HCT116 (cell line): ENCODE data around the gene ERAP2. TPM values are rescaled to one million over a fixed set of nuclear protein-coding genes. Genes with fewer than 3 reads are reported as not detected.

Experiments used
- ATAC-seq: fragments of 200-7000 bp; cut with Tn5 transposase; 2 replicates; pipeline ENCODE4 v1.9.1; 2020; ENCODE audit warnings: mild to moderate bottlenecking, moderate library complexity
- BruUV-seq: library from RNA; stranded (reverse); fragments of 400-500 nt; replicated peaks from 2 replicates; lab custom pipeline; 2021; lab: Mats Ljungman, UMichigan
- CTCF ChIA-PET: fragments of 300-600 bp; sonication (Branson Sonifier 250); formaldehyde crosslinking; loops from one replicate; lab custom pipeline; 2021; ENCODE audit warnings: antibody characterized with exemption; lab: Charles Lee
- POLR2A ChIA-PET: fragments of 300-600, 350-600 bp; sonication (Branson Sonifier 250); formaldehyde crosslinking; loops from one replicate; lab custom pipeline; 2021; ENCODE audit warnings: antibody characterized with exemption; lab: Charles Lee
- RAD21 ChIA-PET, 2 experiments: fragments of 300-600 bp; sonication (Branson Sonifier 250); formaldehyde crosslinking; loops; one replicate each; lab custom pipeline; 2023; ENCODE audit warnings: low total read pairs in 2 of 2; ENCODE audit not compliant: uncharacterized antibody in 2 of 2, unreplicated experiment in 2 of 2, low non-redundant PET in 1 of 2; lab: Charles Lee
- DNase-seq: peaks from one replicate; pipeline ENCODE4 v3.0.0-alpha.2; 2010; ENCODE audit warnings: low read depth, low spot score
- H2AFZ ChIP-seq: fragments of 200-600 bp; shearing (Covaris generic), sonication (generic); 2 replicates; pipeline ENCODE4 v1.6.1; 2017; ENCODE audit warnings: low read depth, mixed run types, mixed read lengths, antibody characterized with exemption, low read length; ENCODE audit not compliant: poor library complexity, severe bottlenecking
- H3K27ac ChIP-seq: 2 replicates; pipeline ENCODE4 v1.5.1; 2012; ENCODE audit warnings: low read depth, low read length
- H3K27me3 ChIP-seq: fragments of 200-600 bp; sonication (generic); 2 replicates; pipeline ENCODE4 v1.6.1; 2016; ENCODE audit warnings: mixed run types, low read length, mixed read lengths; ENCODE audit not compliant: insufficient read depth
- H3K36me3 ChIP-seq, 2 experiments: fragments of 200-500 bp in 1 of 2; fragments of 200-600 bp in 1 of 2; sonication (Bioruptor generic) in 1 of 2; sonication (generic) in 1 of 2; 2 replicates each; pipeline versions ENCODE4 v1.5.1 to v1.6.1; 2014 to 2016; ENCODE audit warnings: low read length in 2 of 2, inconsistent platforms in 1 of 2, mixed read lengths in 1 of 2, mixed run types in 1 of 2; ENCODE audit not compliant: insufficient read depth in 2 of 2, control insufficient read depth in 1 of 2
- H3K4me1 ChIP-seq, 2 experiments: fragments of 200-600 bp in 1 of 2; sonication (generic) in 1 of 2; 2 replicates each; pipeline versions ENCODE4 v1.5.1 to v1.6.1; 2012 to 2017; ENCODE audit warnings: low read length in 2 of 2, inconsistent platforms in 1 of 2, mild to moderate bottlenecking in 1 of 2, mixed read lengths in 1 of 2, mixed run types in 1 of 2, moderate library complexity in 1 of 2; ENCODE audit not compliant: insufficient read depth in 2 of 2, control insufficient read depth in 1 of 2
- H3K4me2 ChIP-seq: fragments of 200-600 bp; sonication (generic); 2 replicates; pipeline ENCODE4 v1.6.1; 2017; ENCODE audit warnings: mixed run types, low read length, mixed read lengths
- H3K4me3 ChIP-seq, 2 experiments: fragments of 200-600 bp in 1 of 2; sonication (generic) in 1 of 2; replicated peaks in 1 of 2; 2 replicates each; pipeline ENCODE4 v1.5.1; 2011 to 2016; ENCODE audit warnings: low read length in 2 of 2, control low read depth in 1 of 2, low read depth in 1 of 2, mild to moderate bottlenecking in 1 of 2, mixed read lengths in 1 of 2, mixed run types in 1 of 2
- H3K79me2 ChIP-seq: fragments of 200-600 bp; sonication (generic); 2 replicates; pipeline ENCODE4 v1.6.1; 2017; ENCODE audit warnings: mild to moderate bottlenecking, mixed run types, low read length, moderate library complexity, mixed read lengths; ENCODE audit not compliant: insufficient read depth
- H3K9ac ChIP-seq: fragments of 200-600 bp; sonication (generic); 2 replicates; pipeline ENCODE4 v1.6.1; 2016; ENCODE audit warnings: low read length, mixed read lengths
- H3K9me2 ChIP-seq: fragments of 200-600 bp; sonication (generic), shearing (Covaris generic); 2 replicates; pipeline ENCODE4 v1.6.1; 2017; ENCODE audit warnings: mixed run types, mild to moderate bottlenecking, moderate library complexity; ENCODE audit not compliant: insufficient read depth
- H3K9me3 ChIP-seq, 2 experiments: fragments of 200-500 bp in 1 of 2; fragments of 200-600 bp in 1 of 2; sonication (Bioruptor generic) in 1 of 2; sonication (generic) in 1 of 2; 2 replicates each; pipeline ENCODE4 v1.6.1; 2014 to 2017; ENCODE audit warnings: low read length in 2 of 2, mixed read lengths in 2 of 2, inconsistent platforms in 1 of 2, low read depth in 1 of 2, mild to moderate bottlenecking in 1 of 2, mixed run types in 1 of 2, moderate library complexity in 1 of 2; ENCODE audit not compliant: control insufficient read depth in 1 of 2, insufficient read depth in 1 of 2
- H4K20me1 ChIP-seq: fragments of 200-600 bp; sonication (generic), shearing (Covaris generic); 2 replicates; pipeline ENCODE4 v1.6.1; 2017; ENCODE audit warnings: mixed run types, mild to moderate bottlenecking, moderate library complexity; ENCODE audit not compliant: insufficient read depth
- CEBPB ChIP-seq: IDR thresholded peaks from 2 replicates; pipeline ENCODE4 v1.6.1; 2012; ENCODE audit warnings: low read depth
- EGR1 ChIP-seq: IDR thresholded peaks from 2 replicates; pipeline ENCODE4 v1.6.1; 2012; ENCODE audit warnings: low read depth
- ELF1 ChIP-seq: IDR thresholded peaks from 2 replicates; pipeline ENCODE4 v1.6.1; 2012; ENCODE audit warnings: low read depth, borderline replicate concordance
- EZH2 ChIP-seq: fragments of 200-600 bp; sonication (generic); IDR thresholded peaks from 2 replicates; pipeline ENCODE4 v1.6.1; 2017; ENCODE audit warnings: antibody characterized with exemption, mixed run types
- POLR2A ChIP-seq: IDR thresholded peaks from 2 replicates; pipeline ENCODE4 v1.7.0; 2011; ENCODE audit warnings: borderline replicate concordance; ENCODE audit not compliant: insufficient read depth, insufficient read length; ENCODE audit errors: extremely low read depth
- POLR2AphosphoS5 ChIP-seq: IDR thresholded peaks from 2 replicates; pipeline ENCODE4 v1.6.1; 2011; ENCODE audit warnings: mild to moderate bottlenecking, low read depth, low read length, moderate library complexity
- RAD21 ChIP-seq: IDR thresholded peaks from 2 replicates; pipeline ENCODE4 v1.6.1; 2012; ENCODE audit warnings: low read depth, mild to moderate bottlenecking
- SIN3A ChIP-seq: IDR thresholded peaks from 2 replicates; pipeline ENCODE4 v1.6.1; 2012; ENCODE audit warnings: low read depth
- SP1 ChIP-seq: IDR thresholded peaks from 2 replicates; pipeline ENCODE4 v1.6.1; 2012; ENCODE audit warnings: low read depth
- SRF ChIP-seq: IDR thresholded peaks from 2 replicates; pipeline ENCODE4 v1.6.1; 2012; ENCODE audit warnings: low read depth
- TCF7L2 ChIP-seq: IDR thresholded peaks from 2 replicates; pipeline ENCODE4 v1.7.0; 2011; ENCODE audit warnings: borderline replicate concordance, inconsistent platforms; ENCODE audit not compliant: insufficient read depth, insufficient read length; ENCODE audit errors: extremely low read depth
- YY1 ChIP-seq: IDR thresholded peaks from 2 replicates; pipeline ENCODE4 v1.6.1; 2011; ENCODE audit warnings: low read length, low read depth, moderate library complexity, mild to moderate bottlenecking; ENCODE audit not compliant: insufficient replicate concordance; ENCODE audit errors: extremely low read depth
- ZFX ChIP-seq: fragments of 450-650 bp; IDR thresholded peaks from 2 replicates; pipeline ENCODE4 v1.6.1; 2017
- ZNF274 ChIP-seq: fragments of 200-500 bp; sonication (Bioruptor generic); IDR thresholded peaks from 2 replicates; pipeline ENCODE4 v1.6.1; 2014; ENCODE audit warnings: mild to moderate bottlenecking, low read depth, low read length, inconsistent platforms
- intact Hi-C: fragments of 100-400 bp; cut with micrococcal nuclease; formaldehyde crosslinking; loops from 2 replicates; pipeline ENCODE4 v1.10.0; 2022
- total RNA-seq: library from RNA; stranded (reverse); gene quantifications from one replicate; pipeline ENCODE4 v1.2.1, GENCODE V29; 2021; ENCODE audit not compliant: unreplicated experiment
- TF ChIP-seq, protein P1 (sequence below): IDR thresholded peaks from 2 replicates; pipeline ENCODE4 v1.6.1; 2011; ENCODE audit warnings: mild to moderate bottlenecking, low read length, moderate library complexity; ENCODE audit not compliant: insufficient replicate concordance; ENCODE audit errors: extremely low read depth
- TF ChIP-seq, protein P2 (sequence below): IDR thresholded peaks from 2 replicates; pipeline ENCODE4 v1.6.1; 2012; ENCODE audit warnings: low read depth
- TF ChIP-seq, protein P3 (sequence below): IDR thresholded peaks from 2 replicates; pipeline ENCODE4 v1.6.1; 2012

Gene ERAP2
- total RNA-seq, 1 experiment from 2014 or later: 2.2 TPM

DNA sequence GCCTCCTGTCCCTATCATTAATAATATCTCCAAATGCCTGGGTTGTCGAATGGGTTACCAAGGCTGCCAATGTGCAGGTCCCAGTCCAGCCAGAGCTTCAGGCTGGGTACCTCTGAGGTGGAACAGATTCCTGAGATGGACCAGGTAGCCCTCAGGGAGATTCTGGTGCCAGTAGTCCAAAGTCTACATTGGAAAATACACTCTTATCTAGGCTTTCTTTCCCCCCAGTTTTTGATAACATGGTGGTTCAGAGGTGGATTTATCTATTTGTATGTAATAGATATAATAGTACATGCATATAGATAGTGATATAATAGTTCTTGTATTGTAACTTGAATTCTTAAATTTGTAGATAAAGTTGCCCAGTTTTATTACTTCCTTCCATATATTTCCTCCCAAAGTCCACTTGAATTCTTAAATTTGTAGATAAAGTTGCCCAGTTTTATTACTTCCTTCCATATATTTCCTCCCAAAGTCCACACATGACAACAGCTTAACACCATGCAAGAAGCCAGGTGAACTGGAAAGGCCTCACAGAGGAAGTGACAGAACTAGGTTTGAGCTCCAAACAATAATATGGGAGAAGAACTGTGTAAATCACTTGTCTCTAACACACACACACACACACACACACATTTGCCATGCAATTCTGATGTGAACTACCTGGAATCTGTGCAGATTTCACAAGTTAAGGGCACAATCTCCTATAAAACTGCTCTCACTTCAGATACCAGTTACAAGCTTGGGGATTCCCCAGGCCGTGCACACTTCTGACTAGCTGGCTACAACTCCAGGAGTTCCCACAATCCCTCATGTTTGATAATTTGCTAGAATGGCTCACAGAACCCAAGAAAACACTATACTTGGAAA, 37.9 kb upstream of the ERAP2 start:
- Histone ChIP-seq H2AFZ (no peak overlapping the region), H3K4me3 (no peak overlapping the region), H3K27ac (no peak overlapping the region), H3K27me3 (no peaks in the 10 kb centered on the region)
- ATAC-seq: no peak
- no peak for TF ChIP-seq RAD21
- no peak for TF ChIP-seq SP1
- no peak for TF ChIP-seq POLR2AphosphoS5
- no peak for TF ChIP-seq POLR2A
- no peak for TF ChIP-seq EZH2
- no peak for TF ChIP-seq ELF1
- TF ChIP-seq, protein P1, sequence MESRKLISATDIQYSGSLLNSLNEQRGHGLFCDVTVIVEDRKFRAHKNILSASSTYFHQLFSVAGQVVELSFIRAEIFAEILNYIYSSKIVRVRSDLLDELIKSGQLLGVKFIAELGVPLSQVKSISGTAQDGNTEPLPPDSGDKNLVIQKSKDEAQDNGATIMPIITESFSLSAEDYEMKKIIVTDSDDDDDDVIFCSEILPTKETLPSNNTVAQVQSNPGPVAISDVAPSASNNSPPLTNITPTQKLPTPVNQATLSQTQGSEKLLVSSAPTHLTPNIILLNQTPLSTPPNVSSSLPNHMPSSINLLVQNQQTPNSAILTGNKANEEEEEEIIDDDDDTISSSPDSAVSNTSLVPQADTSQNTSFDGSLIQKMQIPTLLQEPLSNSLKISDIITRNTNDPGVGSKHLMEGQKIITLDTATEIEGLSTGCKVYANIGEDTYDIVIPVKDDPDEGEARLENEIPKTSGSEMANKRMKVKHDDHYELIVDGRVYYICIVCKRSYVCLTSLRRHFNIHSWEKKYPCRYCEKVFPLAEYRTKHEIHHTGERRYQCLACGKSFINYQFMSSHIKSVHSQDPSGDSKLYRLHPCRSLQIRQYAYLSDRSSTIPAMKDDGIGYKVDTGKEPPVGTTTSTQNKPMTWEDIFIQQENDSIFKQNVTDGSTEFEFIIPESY: no peak
- TF ChIP-seq SIN3A: no peak
- no peak for TF ChIP-seq CEBPB
- no peak for TF ChIP-seq EGR1
- no peak for TF ChIP-seq ZFX
- no peak for TF ChIP-seq YY1
- TF ChIP-seq, protein P2, sequence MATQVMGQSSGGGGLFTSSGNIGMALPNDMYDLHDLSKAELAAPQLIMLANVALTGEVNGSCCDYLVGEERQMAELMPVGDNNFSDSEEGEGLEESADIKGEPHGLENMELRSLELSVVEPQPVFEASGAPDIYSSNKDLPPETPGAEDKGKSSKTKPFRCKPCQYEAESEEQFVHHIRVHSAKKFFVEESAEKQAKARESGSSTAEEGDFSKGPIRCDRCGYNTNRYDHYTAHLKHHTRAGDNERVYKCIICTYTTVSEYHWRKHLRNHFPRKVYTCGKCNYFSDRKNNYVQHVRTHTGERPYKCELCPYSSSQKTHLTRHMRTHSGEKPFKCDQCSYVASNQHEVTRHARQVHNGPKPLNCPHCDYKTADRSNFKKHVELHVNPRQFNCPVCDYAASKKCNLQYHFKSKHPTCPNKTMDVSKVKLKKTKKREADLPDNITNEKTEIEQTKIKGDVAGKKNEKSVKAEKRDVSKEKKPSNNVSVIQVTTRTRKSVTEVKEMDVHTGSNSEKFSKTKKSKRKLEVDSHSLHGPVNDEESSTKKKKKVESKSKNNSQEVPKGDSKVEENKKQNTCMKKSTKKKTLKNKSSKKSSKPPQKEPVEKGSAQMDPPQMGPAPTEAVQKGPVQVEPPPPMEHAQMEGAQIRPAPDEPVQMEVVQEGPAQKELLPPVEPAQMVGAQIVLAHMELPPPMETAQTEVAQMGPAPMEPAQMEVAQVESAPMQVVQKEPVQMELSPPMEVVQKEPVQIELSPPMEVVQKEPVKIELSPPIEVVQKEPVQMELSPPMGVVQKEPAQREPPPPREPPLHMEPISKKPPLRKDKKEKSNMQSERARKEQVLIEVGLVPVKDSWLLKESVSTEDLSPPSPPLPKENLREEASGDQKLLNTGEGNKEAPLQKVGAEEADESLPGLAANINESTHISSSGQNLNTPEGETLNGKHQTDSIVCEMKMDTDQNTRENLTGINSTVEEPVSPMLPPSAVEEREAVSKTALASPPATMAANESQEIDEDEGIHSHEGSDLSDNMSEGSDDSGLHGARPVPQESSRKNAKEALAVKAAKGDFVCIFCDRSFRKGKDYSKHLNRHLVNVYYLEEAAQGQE: no peak
- TF ChIP-seq, protein P3, sequence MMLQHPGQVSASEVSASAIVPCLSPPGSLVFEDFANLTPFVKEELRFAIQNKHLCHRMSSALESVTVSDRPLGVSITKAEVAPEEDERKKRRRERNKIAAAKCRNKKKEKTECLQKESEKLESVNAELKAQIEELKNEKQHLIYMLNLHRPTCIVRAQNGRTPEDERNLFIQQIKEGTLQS: no peak
- TF ChIP-seq TCF7L2: no peak
- TF ChIP-seq ZNF274: no peak
- TF ChIP-seq SRF: no peak
- TF ChIP-seq, all 23 proteins: peak for 0
- no peaks in the 10 kb centered on the region for H3K79me2 ChIP-seq
- H3K36me3 ChIP-seq: no peaks in the 10 kb centered on the region
- ChIA-PET CTCF (no interaction called here), POLR2A (no interaction called here), RAD21 (no interaction called here)
- no peaks in the 10 kb centered on the region for H3K9me2 ChIP-seq
- H3K9me3 ChIP-seq: no peaks in the 10 kb centered on the region
- no peak overlapping the region for H3K9ac ChIP-seq
- H3K4me2 ChIP-seq: no peak overlapping the region
- BruUV-seq: no TSS peak
- no peak for DNase-seq
- intact Hi-C loops: no loop called here
- no peaks in the 10 kb centered on the region for H4K20me1 ChIP-seq
- H3K4me1 ChIP-seq: no peaks in the 10 kb centered on the region
